Measurements from ENCODE around the gene DCST1. TPM values are rescaled to one million over a fixed set of nuclear protein-coding genes. Genes with fewer than 3 reads are reported as not detected.

The DCST1 gene
- total RNA-seq, 1 experiment from 2014 or later = 0.22 TPM

DNA sequence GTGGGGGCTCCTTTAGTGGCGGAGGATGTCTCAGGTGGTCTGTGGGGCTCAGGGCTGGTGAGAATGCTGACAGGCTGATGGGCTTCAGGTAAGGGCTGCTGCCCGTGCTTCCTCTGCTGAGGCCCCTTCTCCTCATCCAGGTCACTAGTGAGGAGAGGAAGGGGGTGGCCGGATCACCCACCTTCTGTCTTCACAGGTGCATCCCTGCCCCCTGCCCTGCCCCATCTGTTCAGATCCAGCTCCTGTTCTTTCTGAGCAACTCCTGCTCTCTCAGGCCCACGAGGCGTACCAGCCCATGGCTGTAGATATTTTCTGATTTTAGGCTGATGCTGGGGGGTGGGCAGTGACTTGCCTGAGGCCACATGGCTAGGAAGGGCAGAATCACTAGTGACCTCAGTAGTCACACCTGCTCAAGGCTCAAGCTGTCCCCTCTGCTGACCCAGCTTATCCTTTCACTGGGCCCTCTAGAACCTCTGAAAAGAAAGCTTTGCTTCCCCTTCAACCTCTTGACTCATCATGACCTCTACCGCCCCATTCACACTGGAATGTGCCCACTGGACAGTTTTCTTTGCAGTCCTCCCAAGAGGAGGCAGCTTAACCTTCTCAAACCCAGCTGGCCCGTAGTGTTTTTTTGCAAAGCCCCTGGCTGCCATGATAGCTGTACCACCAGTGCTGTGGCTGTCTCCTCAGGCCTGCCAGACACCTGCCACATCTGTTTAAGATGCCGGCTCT lies 14.8 kb upstream of the DCST1 start:
- no peaks in the 10 kb centered on the region for H3K79me2 ChIP-seq (ENCODE audit: low read depth)
- intact Hi-C loops (cut with micrococcal nuclease; ENCODE audit: unreplicated experiment) = no loop called here
- H3K27ac ChIP-seq = no peak overlapping the region
- no peaks in the 10 kb centered on the region for H3K36me3 ChIP-seq (ENCODE audit: low read depth)
- H3K27me3 ChIP-seq (ENCODE audit: insufficient read depth, low read depth) = no peaks in the 10 kb centered on the region
- H3K9me2 ChIP-seq (ENCODE audit: insufficient read depth) = no peaks in the 10 kb centered on the region
- peaks cover 44% of the 10 kb centered on the region for H3K4me1 ChIP-seq (replicated peaks; ENCODE audit: insufficient read depth)
- H3F3A ChIP-seq (ENCODE audit: insufficient read depth, low read depth) = peaks cover 30% of the 10 kb centered on the region
- TF ChIP-seq, protein P1, sequence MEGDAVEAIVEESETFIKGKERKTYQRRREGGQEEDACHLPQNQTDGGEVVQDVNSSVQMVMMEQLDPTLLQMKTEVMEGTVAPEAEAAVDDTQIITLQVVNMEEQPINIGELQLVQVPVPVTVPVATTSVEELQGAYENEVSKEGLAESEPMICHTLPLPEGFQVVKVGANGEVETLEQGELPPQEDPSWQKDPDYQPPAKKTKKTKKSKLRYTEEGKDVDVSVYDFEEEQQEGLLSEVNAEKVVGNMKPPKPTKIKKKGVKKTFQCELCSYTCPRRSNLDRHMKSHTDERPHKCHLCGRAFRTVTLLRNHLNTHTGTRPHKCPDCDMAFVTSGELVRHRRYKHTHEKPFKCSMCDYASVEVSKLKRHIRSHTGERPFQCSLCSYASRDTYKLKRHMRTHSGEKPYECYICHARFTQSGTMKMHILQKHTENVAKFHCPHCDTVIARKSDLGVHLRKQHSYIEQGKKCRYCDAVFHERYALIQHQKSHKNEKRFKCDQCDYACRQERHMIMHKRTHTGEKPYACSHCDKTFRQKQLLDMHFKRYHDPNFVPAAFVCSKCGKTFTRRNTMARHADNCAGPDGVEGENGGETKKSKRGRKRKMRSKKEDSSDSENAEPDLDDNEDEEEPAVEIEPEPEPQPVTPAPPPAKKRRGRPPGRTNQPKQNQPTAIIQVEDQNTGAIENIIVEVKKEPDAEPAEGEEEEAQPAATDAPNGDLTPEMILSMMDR (conservative IDR thresholded peaks at IDR 0.05) = no peak
- TF ChIP-seq EZH2 (IDR thresholded peaks at IDR 0.05; ENCODE audit: low read depth) = no peak
- no peak overlapping the region for H2AFZ ChIP-seq
- POLR2A ChIA-PET (ENCODE audit: unreplicated experiment) = interaction anchor here (0.6 to 1.0 kb wide), 2 partner anchors 48 to 50 kb away, joined by 3 read pairs; partner anchors contain the start of gene SHC1
- peak overlapping the region; percentile 75 for H3K4me2 ChIP-seq
- H3K4me3 ChIP-seq = no peak overlapping the region
- no peaks in the 10 kb centered on the region for H4K20me1 ChIP-seq (ENCODE audit: insufficient read depth)
- DNase-seq = no peak
- BruUV-seq (replicated peaks) = no TSS peak
- CTCF ChIA-PET = interaction anchor here (0.5 to 0.8 kb wide), 3 partner anchors 17 to 114 kb away, joined by 3 to 10 read pairs (median 3); no protein-coding TSS in a partner anchor
- no peaks in the 10 kb centered on the region for H3K9me3 ChIP-seq (ENCODE audit: insufficient read depth, low read depth)

- intact Hi-C loops (cut with micrococcal nuclease; ENCODE audit: unreplicated experiment) = no loop called here
- POLR2A ChIA-PET (ENCODE audit: unreplicated experiment) = interaction anchor here (1.0 kb wide), 1 partner anchor 49 kb away, joined by 3 read pairs; the partner anchor contains the start of gene SHC1
- Histone ChIP-seq H3K36me3 (ENCODE audit: low read depth) (no peaks in the 10 kb centered on the region), H3K9me2 (ENCODE audit: insufficient read depth) (no peaks in the 10 kb centered on the region), H3K79me2 (ENCODE audit: low read depth) (no peaks in the 10 kb centered on the region), H3K4me3 (no peak overlapping the region), H3K27me3 (ENCODE audit: insufficient read depth, low read depth) (no peaks in the 10 kb centered on the region), H4K20me1 (ENCODE audit: insufficient read depth) (no peaks in the 10 kb centered on the region), H3K4me1 (replicated peaks; ENCODE audit: insufficient read depth) (peaks cover 45% of the 10 kb centered on the region), H3K27ac (no peak overlapping the region), H3F3A (ENCODE audit: insufficient read depth, low read depth) (peaks cover 26% of the 10 kb centered on the region), H3K4me2 (peak overlapping the region; percentile 13; the same call in 1 of the 2 replicates), H3K9me3 (ENCODE audit: insufficient read depth, low read depth) (no peaks in the 10 kb centered on the region), H2AFZ (no peak overlapping the region)
- TF ChIP-seq, protein P1 (conservative IDR thresholded peaks at IDR 0.05) = no peak
- TF ChIP-seq EZH2 (IDR thresholded peaks at IDR 0.05; ENCODE audit: low read depth) = no peak
- CTCF ChIA-PET = no interaction called here
- BruUV-seq (replicated peaks) = no TSS peak
- DNase-seq = no peak
These were observed 14.0 kb upstream of the DCST1 start for GRCh38 chr1:155019377-155020245.
